Stimulated activated CD8-positive, alpha-beta memory T cell treated with anti-CD3 and anti-CD28 coated beads, Interleukin-12 subunit alpha, Interleukin-12 subunit beta, amount 100 ng/mL, for 24 hours (primary cell): ENCODE measurements around the gene PWP2.
"Not testable (repeated sequence)": the region's sequence is repeated elsewhere in the genome, so short reads cannot be mapped to it uniquely, and the experiment has no call there.

Source experiments
- DNase-seq: peaks from one replicate; pipeline ENCODE4 v3.0.0-alpha.2; 2020; ENCODE audit errors: extremely low read depth

Gene PWP2

GRCh38 chr21:44163167-44163653, 56.0 kb downstream of the PWP2 start:
- not testable (repeated sequence) for DNase-seq

- not testable (repeated sequence) for DNase-seq
Measured at GRCh38 chr21:44165933-44166332, 58.7 kb downstream of the PWP2 start.

GRCh38 chr21:44167527-44167926, 60.3 kb downstream of the PWP2 start:
- not testable (repeated sequence) for DNase-seq

- DNase-seq, result not testable (repeated sequence)
Measured at GRCh38 chr21:44170326-44170725, 63.1 kb downstream of the PWP2 start.

GRCh38 chr21:44170863-44171262, 63.7 kb downstream of the PWP2 start:
- DNase-seq, result not testable (repeated sequence)

GRCh38 chr21:44171962-44172572, 64.9 kb downstream of the PWP2 start:
- DNase-seq, result not testable (repeated sequence)

GRCh38 chr21:44172741-44173140, 65.5 kb downstream of the PWP2 start:
- not testable (repeated sequence) for DNase-seq

GRCh38 chr21:44175189-44175588, 68.0 kb downstream of the PWP2 start:
- not testable (repeated sequence) for DNase-seq

GRCh38 chr21:44176127-44176526, 68.9 kb downstream of the PWP2 start:
- DNase-seq, result not testable (repeated sequence)
